PC-3 (cell line): ENCODE measurements around the gene TMA7.

Experiments
- EZH2 ChIP-seq: fragments of 300-600 bp; sonication (generic); IDR thresholded peaks from one replicate; pipeline ENCODE4 v1.6.1; 2017; ENCODE audit warnings: antibody characterized with exemption, mild to moderate bottlenecking, low read length; ENCODE audit not compliant: unreplicated experiment
- EZH2phosphoT487 ChIP-seq: fragments of 300-600 bp; sonication (generic); IDR thresholded peaks from 2 replicates; pipeline ENCODE4 v1.6.1; 2018; ENCODE audit warnings: mild to moderate bottlenecking, antibody characterized with exemption, low read length, borderline replicate concordance
- TF ChIP-seq, protein P1 (sequence below): fragments of 300-600 bp; sonication (generic); conservative IDR thresholded peaks from 2 replicates; pipeline ENCODE4 v1.5.1; 2017; ENCODE audit warnings: antibody characterized with exemption, low read depth, mild to moderate bottlenecking, low read length

DNA sequence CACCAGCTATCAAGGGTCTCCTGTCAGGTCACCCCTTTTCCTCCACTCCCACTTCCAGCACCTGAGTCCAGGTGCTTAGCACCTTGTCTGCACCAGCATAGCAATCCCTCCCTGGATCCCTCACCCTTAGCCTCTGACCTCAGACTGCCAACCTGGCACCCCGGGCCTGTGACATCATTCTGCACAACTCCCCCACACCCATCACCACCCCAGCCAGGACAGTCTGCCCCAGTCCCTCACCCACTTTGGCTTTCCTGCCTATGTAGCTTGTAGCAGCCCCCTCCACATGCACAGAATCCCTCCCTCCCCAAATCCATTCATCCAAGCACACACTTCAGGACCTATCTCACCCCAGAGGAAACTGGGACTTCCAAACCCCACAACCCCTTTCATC lies 9.4 kb upstream of the TMA7 start:
- TF ChIP-seq, protein P1, sequence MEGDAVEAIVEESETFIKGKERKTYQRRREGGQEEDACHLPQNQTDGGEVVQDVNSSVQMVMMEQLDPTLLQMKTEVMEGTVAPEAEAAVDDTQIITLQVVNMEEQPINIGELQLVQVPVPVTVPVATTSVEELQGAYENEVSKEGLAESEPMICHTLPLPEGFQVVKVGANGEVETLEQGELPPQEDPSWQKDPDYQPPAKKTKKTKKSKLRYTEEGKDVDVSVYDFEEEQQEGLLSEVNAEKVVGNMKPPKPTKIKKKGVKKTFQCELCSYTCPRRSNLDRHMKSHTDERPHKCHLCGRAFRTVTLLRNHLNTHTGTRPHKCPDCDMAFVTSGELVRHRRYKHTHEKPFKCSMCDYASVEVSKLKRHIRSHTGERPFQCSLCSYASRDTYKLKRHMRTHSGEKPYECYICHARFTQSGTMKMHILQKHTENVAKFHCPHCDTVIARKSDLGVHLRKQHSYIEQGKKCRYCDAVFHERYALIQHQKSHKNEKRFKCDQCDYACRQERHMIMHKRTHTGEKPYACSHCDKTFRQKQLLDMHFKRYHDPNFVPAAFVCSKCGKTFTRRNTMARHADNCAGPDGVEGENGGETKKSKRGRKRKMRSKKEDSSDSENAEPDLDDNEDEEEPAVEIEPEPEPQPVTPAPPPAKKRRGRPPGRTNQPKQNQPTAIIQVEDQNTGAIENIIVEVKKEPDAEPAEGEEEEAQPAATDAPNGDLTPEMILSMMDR: no peak
- TF ChIP-seq EZH2 (no peak), EZH2phosphoT487 (no peak)
